HG02571 (cell line): Measurements from ENCODE around the gene CNIH1.

Experiments used
- ATAC-seq: cut with Tn5 transposase; IDR thresholded peaks from one replicate; pipeline ENCODE4 v1.9.1; 2021; ENCODE audit warnings: mild to moderate bottlenecking, moderate library complexity; ENCODE audit not compliant: unreplicated experiment

Gene CNIH1

GRCh38 chr14:54440873-54441868 is at the start of gene CNIH1:
Gene CNIH1, minus strand, starts transcription at chr14:54441374. Its CDS starts 47 bp downstream, at chr14:54441327.
- peak; percentile 96 for ATAC-seq

- no peak for ATAC-seq
Observed at GRCh38 chr14:54490445-54491175, 49.4 kb upstream of the CNIH1 start.

DNA sequence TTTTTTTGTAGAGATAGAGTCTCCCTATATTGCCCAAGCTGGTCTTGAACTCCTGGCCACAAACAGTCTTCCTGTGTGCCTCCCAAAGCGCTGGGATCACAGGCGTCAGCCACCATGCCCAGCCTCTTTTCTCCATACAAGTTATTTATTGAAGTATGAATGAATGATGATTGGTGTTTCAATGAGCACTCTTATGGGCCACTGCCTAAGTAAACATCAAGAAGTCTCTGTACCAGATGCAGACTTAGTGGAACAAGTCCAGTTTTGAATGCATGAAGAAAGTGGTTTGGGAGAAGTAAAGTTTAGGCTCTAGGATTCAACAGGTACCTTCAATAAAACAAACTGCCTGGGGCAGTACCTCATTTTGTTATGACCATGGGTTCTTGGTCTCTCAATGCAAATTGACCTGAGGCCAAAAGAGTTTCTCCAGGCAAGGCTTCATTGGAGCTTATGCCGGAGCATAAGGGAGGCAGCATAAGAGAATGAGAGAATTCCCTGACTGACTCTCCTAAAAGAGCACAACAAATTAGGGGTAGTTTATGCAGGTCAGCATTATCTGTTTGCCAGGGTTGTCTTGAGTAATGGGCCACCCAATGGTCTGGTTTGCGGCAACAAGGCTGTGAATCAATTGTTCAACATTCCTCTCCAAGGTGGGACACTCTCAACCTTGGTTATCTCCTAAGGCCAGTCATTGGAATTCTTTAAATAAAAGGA is 48.7 kb upstream of the CNIH1 start:
- ATAC-seq: no peak

DNA sequence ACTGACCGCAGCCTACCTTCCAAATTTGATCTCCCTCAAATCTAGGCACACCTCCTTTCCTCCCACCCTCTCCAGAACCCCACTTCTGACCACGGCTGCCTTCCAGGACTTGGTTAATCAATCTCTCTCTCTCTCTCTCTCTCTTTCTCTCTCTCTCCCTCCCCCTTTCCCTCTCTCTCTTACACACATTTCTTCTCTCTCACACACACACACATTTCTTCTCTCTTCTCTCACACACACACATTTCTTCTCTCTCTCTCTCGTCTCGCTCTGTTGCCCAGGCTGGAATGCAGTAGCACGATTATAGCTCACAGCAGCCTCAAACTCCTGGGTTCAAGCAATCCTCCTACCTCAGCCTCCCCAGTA is 48.1 kb upstream of the CNIH1 start:
- ATAC-seq: no peak

GRCh38 chr14:54488646-54489317 is 47.6 kb upstream of the CNIH1 start, which contains the start of gene GMFB:
Gene GMFB, minus strand, starts transcription at chr14:54488980. Its CDS starts 53 bp downstream, at chr14:54488927.
- ATAC-seq: peak; percentile 92

- ATAC-seq: no peak
Observed at GRCh38 chr14:54488318-54488645, 47.1 kb upstream of the CNIH1 start.

- no peak for ATAC-seq
Observed at GRCh38 chr14:54487771-54488170, 46.6 kb upstream of the CNIH1 start.

DNA sequence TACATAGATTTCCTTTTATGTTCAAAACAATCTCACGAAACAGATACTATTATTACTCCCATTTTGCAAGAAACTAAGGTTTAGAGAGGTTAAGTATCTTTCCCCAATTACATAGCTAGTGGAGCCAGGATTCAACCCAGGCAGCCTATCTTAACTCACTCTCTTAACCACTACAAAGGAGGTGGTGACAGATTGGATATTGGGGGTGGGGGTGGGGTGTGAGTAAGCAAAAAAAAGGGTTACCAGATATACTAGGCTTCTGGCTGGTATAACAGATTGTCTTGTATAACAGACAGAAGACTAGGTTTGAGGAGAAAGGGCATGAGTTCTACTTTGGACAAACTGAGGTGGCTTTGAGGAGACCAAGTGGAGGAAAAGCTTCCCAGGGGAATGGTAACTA is 45.5 kb upstream of the CNIH1 start:
- no peak for ATAC-seq

DNA sequence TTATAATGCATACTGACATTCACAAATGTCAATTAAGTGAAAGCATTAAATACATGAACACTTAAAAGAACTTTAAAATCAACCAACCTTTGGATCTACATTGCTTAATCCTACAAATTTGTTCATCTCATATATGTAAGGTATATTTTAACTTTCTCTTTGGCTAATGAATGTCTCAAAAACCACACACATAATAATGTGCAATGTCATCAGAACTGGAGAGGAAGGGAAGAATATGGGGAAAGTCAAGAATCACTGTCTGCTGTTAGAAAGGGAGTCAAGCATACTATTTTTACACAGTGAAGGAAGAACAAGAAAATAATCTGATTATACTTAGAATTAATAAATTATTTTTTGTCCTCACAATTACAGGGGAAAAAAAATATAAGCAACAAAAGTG is 42.7 kb upstream of the CNIH1 start:
- ATAC-seq: no peak

DNA sequence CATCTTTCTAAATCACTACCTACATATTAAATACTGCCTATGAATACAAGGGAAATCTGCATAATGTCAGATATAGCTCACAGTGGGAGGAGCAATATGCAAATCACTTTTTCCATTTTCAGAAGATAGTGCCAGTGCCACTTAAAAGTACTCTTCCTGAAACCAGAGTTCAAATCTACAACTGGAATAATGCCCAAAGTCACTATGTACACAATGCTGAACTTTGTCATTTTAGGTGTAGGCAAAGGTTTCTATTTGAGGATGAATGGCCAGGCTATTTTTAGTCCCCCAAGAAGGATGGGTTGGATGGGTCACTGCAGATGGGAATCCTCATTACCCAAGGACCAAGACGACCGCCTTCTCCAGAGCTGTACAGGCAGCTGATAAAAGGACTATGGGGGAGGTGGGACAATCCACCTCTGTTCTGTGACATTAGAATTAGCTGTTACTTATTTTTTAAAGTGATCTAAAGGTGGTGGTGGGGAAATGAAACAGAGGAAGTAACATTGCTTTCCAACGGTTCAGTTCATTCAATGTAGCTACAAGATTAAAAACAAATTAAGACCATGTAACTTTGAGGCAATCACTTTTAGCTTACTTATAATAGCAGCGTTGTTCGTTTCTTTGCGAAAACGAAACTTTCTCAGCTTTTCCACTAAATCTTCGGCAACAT is 42.0 kb upstream of the CNIH1 start:
- no peak for ATAC-seq

GRCh38 chr14:54481695-54482094 is 40.5 kb upstream of the CNIH1 start:
- ATAC-seq: no peak

GRCh38 chr14:54480830-54481562 is 39.8 kb upstream of the CNIH1 start:
- no peak for ATAC-seq

GRCh38 chr14:54478636-54479215 is 37.6 kb upstream of the CNIH1 start:
- ATAC-seq: no peak

DNA sequence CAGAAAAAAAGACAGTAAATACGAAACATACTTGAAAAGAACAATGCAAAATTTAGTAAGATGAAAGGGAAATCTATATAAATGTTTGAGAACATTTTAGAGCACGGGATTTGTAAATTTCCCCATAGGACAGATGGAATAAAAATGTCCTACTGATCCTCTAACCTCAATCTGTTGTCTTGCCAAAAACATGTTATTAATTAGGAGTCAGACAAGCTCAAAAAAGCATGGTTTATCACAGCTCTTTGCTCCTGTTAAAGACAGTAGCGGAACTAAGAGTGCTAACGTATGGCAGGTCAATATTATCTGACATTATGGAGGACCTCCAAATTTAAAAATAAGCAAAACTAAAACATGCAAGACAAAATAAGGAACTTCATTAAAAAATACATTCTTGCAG is 34.7 kb upstream of the CNIH1 start:
- no peak for ATAC-seq

DNA sequence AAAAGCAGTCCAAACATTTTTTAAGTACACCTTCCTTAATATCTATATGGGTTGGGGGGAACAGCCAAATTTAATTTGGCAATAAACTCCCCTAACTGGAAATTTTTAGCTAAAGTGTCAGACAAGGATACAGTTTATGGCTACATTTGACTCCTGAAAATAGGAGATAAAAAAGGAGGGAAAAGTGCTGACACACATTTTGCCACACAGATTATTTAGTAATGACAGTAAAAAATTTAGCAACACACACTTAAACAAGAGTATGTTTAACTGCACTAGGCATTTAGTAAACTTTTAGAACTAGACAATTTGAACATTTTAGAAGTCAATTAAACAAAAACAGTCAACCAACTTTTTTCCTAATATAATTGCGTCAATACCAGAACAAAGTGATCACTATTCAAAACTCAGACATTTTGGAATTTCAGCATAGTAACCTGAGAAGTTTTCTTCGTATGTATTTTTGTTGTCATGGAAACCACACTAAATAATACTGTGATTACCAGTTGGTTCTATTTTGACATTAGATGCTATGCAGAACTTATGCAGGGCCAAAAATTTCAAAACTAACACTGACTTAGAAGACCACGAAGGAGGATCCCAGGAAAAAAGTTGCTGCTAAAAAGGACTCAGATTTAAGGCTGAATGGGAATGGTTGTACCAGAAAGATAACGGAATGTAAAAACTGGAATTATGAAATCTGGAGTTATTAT is 34.2 kb upstream of the CNIH1 start:
- no peak for ATAC-seq

DNA sequence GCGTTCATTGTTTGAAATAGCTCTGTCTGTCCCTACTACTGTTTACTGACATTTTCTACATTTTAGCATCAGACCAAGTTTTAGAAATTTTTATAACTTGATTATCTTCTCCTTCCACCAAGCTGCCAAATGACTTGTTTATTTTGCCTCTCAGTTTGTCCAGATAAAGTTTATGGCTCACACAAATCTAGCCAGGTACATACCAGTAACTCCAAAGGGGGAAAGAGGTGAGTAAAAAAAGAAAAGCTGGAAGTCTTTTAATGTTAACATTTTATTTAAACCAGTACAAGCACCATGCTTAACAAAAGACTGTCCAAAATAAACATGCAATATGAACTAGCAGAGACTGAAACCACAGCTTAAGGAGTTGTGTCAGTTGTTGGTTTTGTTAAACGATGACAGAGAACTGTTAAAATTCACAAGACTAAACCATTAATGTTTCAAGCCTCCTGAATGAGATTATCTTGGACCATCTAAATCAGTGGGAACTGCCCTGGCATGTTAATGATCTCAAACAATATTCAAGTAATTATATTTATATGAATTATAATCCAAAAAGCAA is 33.1 kb upstream of the CNIH1 start:
- ATAC-seq: no peak

GRCh38 chr14:54472315-54472714 is 31.1 kb upstream of the CNIH1 start:
- ATAC-seq: no peak

DNA sequence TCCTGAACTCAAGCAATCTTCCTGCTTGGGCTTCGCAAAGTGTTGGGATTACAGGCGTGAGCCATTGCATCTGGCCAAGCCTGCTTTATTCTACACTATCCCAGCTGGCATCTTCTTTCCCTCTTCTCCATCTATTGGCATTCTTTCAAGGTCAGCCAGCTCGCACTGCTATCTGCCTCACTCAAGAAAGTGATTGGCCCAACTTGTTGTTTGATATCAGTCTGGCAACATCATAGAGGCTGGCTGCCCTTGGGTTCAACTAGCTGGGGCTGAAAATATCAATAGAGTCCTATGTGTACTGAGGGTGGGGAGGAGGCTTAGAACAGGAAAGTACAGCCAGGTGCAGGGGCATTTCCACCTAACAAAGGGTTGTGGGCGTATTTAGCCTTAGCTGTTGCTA is 30.5 kb upstream of the CNIH1 start:
- ATAC-seq: no peak
